GM12874 (cell line): ENCODE results near the gene KHDC4.

ENCODE experiments used
- CTCF ChIP-seq: IDR thresholded peaks from 2 replicates; pipeline ENCODE4 v1.5.1; 2011; ENCODE audit warnings: low read depth, mild to moderate bottlenecking, control low read depth, low read length, moderate library complexity; ENCODE audit not compliant: insufficient read depth

KHDC4 gene

DNA sequence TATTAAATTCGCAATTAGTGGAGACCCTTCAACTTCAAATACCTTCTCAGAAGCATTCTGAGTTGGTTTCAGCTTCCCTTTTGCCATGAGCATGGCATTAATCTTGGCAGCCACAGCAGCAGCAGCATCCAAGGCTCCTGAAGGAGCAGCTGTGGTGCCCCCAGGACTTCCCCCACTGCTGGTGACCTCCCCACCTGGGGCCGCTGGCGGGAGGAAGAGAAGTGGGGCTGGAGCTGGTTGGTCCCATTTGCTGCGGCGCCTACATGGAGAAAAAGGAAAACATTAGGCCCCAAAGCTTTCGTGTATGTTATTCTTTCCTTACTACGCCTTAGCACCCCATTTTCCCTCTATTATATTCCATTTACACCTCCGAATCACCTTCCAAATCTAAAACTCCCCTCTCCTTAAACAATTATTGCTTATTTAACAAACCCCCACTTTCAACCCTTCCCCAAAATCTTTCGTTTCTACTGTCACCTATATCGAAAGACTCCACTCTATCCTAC, 569 bp downstream of the KHDC4 start:
- no peak for TF ChIP-seq CTCF

DNA sequence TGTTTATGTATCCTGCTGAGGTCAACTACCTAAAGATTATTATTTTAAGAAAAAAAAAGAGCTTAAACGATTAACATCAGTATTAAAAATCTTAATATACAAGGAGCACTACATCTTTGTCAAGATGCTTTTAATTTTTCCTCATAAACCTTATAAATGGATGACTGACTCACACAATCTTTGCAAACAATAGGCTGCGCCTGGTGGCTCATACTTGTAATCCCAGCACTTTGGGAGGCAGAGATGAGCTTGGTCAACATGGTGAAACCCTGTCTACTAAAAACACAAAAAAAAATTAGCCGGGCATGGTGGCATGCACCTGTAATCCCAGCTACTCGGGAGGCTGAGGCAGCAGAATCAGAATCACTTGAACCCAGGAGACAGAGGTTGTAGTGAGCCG, 1.7 kb downstream of the KHDC4 start:
- TF ChIP-seq CTCF: no peak

GRCh38 chr1:155932081-155932480, 2.1 kb downstream of the KHDC4 start:
- TF ChIP-seq CTCF: no peak

DNA sequence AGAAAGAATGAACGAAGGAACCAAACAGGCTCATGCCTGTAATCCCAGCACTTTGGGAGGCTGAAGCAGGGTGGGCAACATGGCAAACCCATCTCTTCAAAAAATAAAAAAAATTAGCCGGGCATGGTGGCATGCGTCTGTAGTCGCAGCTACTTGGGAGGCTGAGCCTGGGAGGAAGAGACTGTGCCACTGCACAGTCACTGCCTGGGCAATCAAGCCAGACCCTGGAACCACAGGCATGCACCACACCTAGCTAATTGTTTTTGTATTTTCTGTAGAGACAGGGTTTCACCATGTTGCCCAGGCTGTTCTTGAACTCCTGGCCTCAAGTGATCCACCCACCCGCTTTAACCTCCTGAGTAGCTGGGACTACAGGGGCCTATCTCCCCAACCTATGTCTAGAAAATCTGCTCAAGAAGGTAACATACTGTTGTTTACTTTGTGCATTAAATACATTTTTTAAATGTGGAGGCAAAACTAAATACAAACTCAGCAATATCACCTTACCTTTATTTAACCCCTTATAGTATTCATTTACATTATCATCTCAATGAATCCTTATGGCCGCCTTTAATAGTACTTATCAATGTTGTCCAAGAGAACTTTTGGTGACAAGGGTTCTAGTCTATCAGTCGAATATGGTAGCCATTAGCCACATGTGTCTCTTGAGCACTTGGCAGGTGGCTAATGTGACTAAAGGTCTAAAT, 2.7 kb downstream of the KHDC4 start:
- no peak for TF ChIP-seq CTCF

DNA sequence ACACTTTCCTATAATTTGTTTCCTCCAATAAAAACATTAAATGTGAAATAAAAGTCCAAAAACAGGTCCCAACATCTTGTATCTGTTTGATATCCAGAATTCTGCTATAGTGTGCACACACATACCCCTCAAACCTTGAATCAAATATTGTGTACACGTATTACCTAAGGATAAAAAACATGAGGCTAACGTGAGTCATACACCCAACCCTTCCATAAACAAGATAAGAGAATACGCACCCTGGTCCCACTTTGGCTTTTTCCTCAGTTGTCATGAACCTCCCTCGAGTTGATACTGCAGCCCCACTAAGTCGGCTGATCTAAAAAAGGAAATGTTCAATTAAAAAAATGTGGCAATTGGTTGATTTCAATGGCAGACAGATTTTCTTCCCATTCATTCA, 5.2 kb downstream of the KHDC4 start:
- TF ChIP-seq CTCF: no peak

DNA sequence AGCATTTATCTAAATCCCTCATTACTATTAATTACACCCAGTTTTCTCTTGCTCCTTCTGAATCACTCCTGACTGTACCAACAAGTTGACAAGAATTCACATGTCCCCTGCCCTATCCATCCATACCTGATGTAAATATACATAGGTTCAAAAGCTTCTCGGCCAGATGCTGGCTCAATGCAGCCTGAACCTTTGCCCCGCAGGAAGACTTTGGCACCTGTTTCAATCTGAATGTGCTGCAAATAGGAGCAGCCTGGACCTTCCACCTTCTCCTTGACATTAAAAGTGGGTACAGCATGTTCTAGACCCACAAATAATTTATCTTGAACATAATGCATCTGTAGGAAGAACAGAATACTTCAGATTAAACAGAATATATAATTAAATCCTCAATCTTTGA, 8.7 kb downstream of the KHDC4 start:
- TF ChIP-seq CTCF: no peak

DNA sequence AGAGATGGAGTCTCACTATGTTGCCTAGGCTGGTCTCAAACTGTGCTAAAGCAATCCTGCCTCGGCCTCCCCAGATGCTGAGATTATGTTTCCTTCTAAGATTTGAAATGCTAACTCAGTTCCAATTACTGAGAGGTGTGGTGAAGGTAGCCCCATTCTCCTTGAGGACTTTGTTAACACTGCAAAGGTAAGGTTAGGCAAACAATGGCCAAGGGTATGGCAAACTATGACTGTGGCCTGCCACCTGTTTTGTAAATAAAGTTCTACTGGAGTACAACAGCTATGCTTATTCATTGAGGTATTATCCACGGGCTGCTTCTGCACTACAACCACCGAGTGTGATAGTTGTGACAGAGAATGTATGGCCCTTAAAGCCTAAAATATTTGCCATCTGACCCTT, 13.5 kb downstream of the KHDC4 start:
- no peak for TF ChIP-seq CTCF
